Chondrocyte (in vitro differentiated cells): Measurements from ENCODE around the gene GREB1L. TPM values are rescaled to one million over a fixed set of nuclear protein-coding genes. Genes with fewer than 3 reads are reported as not detected.
"Not testable (repeated sequence)": the region's sequence is repeated elsewhere in the genome, so short reads cannot be mapped to it uniquely, and the experiment has no call there.

Experiments
- DNase-seq: peaks from one replicate; pipeline ENCODE4 v3.0.0; 2021; ENCODE audit warnings: mixed read lengths, low spot score
- H3K27ac Mint-ChIP-seq: one replicate; pipeline ENCODE4 v1.8.0; 2021; ENCODE audit warnings: mild to moderate bottlenecking, moderate library complexity, mixed read lengths; ENCODE audit not compliant: unreplicated experiment
- H3K27me3 Mint-ChIP-seq: 2 replicates; pipeline ENCODE4 v1.8.0; 2021; ENCODE audit warnings: low read depth, mixed read lengths
- H3K36me3 Mint-ChIP-seq: 2 replicates; pipeline ENCODE4 v1.8.0; 2021; ENCODE audit warnings: low read depth, mixed read lengths
- H3K4me1 Mint-ChIP-seq: 2 replicates; pipeline ENCODE4 v1.8.0; 2021; ENCODE audit warnings: low read depth, mild to moderate bottlenecking, mixed read lengths
- H3K4me3 Mint-ChIP-seq: one replicate; pipeline ENCODE4 v1.8.0; 2021; ENCODE audit warnings: mild to moderate bottlenecking, moderate library complexity, mixed read lengths; ENCODE audit not compliant: unreplicated experiment
- H3K9me3 Mint-ChIP-seq: 2 replicates; pipeline ENCODE4 v1.8.0; 2021; ENCODE audit warnings: low read depth, mixed read lengths
- total RNA-seq: library from RNA; stranded (reverse); gene quantifications from 3 replicates; pipeline ENCODE4 v1.2.1, GENCODE V29; 2021
- TF ChIP-seq, protein P1 (sequence below): fragments of 200-600 bp; sonication (generic); IDR thresholded peaks from 2 replicates; pipeline ENCODE4 v1.5.0; 2021; ENCODE audit warnings: antibody characterized with exemption, mild to moderate bottlenecking, moderate library complexity

GREB1L gene
- total RNA-seq, 1 donor from 2014 or later, result 2.4 TPM

DNA sequence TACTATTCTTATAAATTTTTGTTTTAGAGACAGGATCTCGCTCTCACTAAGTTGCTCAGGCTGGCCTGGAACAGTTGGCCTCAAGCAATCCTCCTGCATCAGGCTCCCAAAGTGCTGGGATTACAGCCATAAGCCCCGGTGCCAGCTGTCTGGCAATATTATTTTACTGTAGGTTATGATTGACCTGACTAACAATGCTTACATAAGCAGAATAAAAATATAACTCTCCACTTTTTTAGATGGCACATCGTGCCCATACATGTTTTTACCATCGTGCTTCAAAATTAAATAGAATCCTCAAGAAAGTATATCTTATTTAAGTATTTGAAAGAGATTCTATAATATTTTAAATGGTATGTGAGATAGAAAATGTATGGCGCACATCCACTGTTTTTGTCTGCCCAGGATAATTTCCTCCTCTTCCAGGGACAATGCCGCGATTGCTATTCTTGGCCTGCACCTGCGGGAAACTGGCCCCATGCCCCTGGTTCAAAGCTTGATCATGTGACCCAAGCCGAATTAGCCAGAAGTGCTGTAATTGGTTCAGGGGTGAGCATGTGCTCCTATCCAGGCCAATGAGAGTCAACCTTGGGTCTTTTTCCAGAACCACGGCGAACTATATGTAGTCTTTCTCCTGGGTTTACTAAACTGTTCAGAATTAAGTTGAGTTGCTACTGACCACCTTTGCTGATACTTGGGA, 38.3 kb upstream of the GREB1L start:
- no peaks in the 10 kb centered on the region for H3K4me1 Mint-ChIP-seq
- H3K27me3 Mint-ChIP-seq, result peaks cover 4% of the 10 kb centered on the region
- no peak for DNase-seq
- H3K9me3 Mint-ChIP-seq, result peaks cover 5% of the 10 kb centered on the region
- H3K4me3 Mint-ChIP-seq, result no peak overlapping the region
- no peaks in the 10 kb centered on the region for H3K36me3 Mint-ChIP-seq
- TF ChIP-seq, protein P1, sequence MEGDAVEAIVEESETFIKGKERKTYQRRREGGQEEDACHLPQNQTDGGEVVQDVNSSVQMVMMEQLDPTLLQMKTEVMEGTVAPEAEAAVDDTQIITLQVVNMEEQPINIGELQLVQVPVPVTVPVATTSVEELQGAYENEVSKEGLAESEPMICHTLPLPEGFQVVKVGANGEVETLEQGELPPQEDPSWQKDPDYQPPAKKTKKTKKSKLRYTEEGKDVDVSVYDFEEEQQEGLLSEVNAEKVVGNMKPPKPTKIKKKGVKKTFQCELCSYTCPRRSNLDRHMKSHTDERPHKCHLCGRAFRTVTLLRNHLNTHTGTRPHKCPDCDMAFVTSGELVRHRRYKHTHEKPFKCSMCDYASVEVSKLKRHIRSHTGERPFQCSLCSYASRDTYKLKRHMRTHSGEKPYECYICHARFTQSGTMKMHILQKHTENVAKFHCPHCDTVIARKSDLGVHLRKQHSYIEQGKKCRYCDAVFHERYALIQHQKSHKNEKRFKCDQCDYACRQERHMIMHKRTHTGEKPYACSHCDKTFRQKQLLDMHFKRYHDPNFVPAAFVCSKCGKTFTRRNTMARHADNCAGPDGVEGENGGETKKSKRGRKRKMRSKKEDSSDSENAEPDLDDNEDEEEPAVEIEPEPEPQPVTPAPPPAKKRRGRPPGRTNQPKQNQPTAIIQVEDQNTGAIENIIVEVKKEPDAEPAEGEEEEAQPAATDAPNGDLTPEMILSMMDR, result no peak
- no peak overlapping the region for H3K27ac Mint-ChIP-seq

DNA sequence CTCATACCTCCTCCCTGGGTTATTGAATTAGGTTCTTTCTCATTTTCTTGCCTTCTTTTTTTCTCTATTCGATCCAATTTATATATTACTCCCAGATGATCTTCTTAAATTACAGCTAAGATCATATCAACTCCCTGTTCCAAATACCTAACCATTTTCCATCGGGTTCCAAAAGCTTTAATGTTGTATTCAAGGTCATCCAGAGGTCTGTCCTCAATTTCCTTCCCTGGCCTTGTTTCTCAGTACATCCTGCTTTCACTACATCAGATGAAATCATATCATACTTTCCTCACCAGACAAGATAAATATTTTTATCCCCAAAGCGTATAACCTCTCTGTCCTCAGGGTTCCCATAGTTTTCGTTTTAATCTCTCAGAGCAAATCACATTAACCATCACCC, 36.3 kb upstream of the GREB1L start:
- H3K36me3 Mint-ChIP-seq, result no peaks in the 10 kb centered on the region
- peaks cover 3% of the 10 kb centered on the region for H3K27me3 Mint-ChIP-seq
- H3K4me3 Mint-ChIP-seq, result no peak overlapping the region

GRCh38 chr18:21210278-21210677, 31.8 kb upstream of the GREB1L start:
- H3K27me3 Mint-ChIP-seq, result peaks cover 6% of the 10 kb centered on the region
- no peak for DNase-seq
- H3K4me1 Mint-ChIP-seq, result no peaks in the 10 kb centered on the region
- H3K36me3 Mint-ChIP-seq, result no peaks in the 10 kb centered on the region
- peaks cover 5% of the 10 kb centered on the region for H3K9me3 Mint-ChIP-seq
- H3K4me3 Mint-ChIP-seq, result no peak overlapping the region
- TF ChIP-seq, protein P1, result no peak
- no peak overlapping the region for H3K27ac Mint-ChIP-seq

More for the DNA sequence above, 36.3 kb upstream of the GREB1L start:
- Mint-ChIP-seq H3K9me3 (peaks cover 5% of the 10 kb centered on the region), H3K27ac (no peak overlapping the region), H3K4me1 (no peaks in the 10 kb centered on the region)
- TF ChIP-seq, protein P1, result no peak
- DNase-seq, result no peak

DNA sequence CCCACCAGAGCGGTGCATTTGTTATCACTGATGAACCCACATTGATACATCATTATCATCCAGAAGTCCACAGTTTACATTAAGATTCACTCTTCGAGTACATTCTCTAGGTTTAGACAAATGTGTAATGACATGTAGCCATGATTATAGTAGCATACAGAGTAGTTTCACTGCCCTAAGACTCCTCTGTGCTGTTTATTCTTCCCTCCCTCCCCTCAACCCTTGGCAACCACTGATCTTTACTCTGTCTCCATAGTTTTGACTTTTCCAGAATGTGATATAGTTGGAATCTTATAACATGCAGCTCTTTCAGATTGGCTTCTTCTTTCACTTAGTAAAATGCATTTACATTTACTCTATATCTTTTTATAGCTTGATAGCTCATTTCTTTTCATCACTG, 31.2 kb upstream of the GREB1L start:
- H3K9me3 Mint-ChIP-seq, result peaks cover 5% of the 10 kb centered on the region
- H3K36me3 Mint-ChIP-seq, result no peaks in the 10 kb centered on the region
- H3K4me3 Mint-ChIP-seq, result no peak overlapping the region
- DNase-seq, result no peak
- H3K4me1 Mint-ChIP-seq, result no peaks in the 10 kb centered on the region
- H3K27me3 Mint-ChIP-seq, result peaks cover 6% of the 10 kb centered on the region
- TF ChIP-seq, protein P1, result no peak
- H3K27ac Mint-ChIP-seq, result no peak overlapping the region

GRCh38 chr18:21214409-21214808, 27.6 kb upstream of the GREB1L start:
- not testable (repeated sequence) for H3K27ac Mint-ChIP-seq, DNase-seq, H3K9me3 Mint-ChIP-seq, H3K4me1 Mint-ChIP-seq, H3K36me3 Mint-ChIP-seq, H3K4me3 Mint-ChIP-seq, H3K27me3 Mint-ChIP-seq

- H3K9me3 Mint-ChIP-seq, result no peaks in the 10 kb centered on the region
- no peak overlapping the region for H3K4me3 Mint-ChIP-seq
- peaks cover 4% of the 10 kb centered on the region for H3K4me1 Mint-ChIP-seq
- H3K36me3 Mint-ChIP-seq, result no peaks in the 10 kb centered on the region
- peaks cover 3% of the 10 kb centered on the region for H3K27me3 Mint-ChIP-seq
- no peak for DNase-seq
- TF ChIP-seq, protein P1, result no peak
- no peak overlapping the region for H3K27ac Mint-ChIP-seq
Observed at GRCh38 chr18:21215490-21215889, 26.5 kb upstream of the GREB1L start.
